CD4-positive, alpha-beta T cell treated with Interleukin-6 for 4 hours (primary cell): Measurements from ENCODE around the gene HYAL3.
"Not testable (repeated sequence)": the region's sequence is repeated elsewhere in the genome, so short reads cannot be mapped to it uniquely, and the experiment has no call there.

ENCODE experiments used
- DNase-seq: peaks from one replicate; pipeline ENCODE4 v3.0.0-alpha.2; 2020; ENCODE audit warnings: mixed read lengths

Gene HYAL3

GRCh38 chr3:50254577-50255250 is 44.5 kb downstream of the HYAL3 start:
- no peak for DNase-seq

- no peak for DNase-seq
These were observed 48.0 kb downstream of the HYAL3 start for GRCh38 chr3:50251220-50251619.

GRCh38 chr3:50250514-50250913 is 48.7 kb downstream of the HYAL3 start:
- no peak for DNase-seq

- DNase-seq = no peak
These were observed 49.7 kb downstream of the HYAL3 start for GRCh38 chr3:50249457-50249856.

GRCh38 chr3:50248387-50248786 is 50.8 kb downstream of the HYAL3 start:
- DNase-seq = no peak

GRCh38 chr3:50246517-50246954 is 52.7 kb downstream of the HYAL3 start:
- peak; percentile 83 for DNase-seq

- DNase-seq = peak; percentile 97
These were observed 53.2 kb downstream of the HYAL3 start for GRCh38 chr3:50245831-50246516.

GRCh38 chr3:50245251-50245745 is 53.9 kb downstream of the HYAL3 start:
- DNase-seq = no peak

- DNase-seq = not testable (repeated sequence)
These were observed 54.4 kb downstream of the HYAL3 start for GRCh38 chr3:50244813-50245212.

- no peak for DNase-seq
These were observed 55.7 kb downstream of the HYAL3 start for GRCh38 chr3:50243543-50243895.

GRCh38 chr3:50242851-50243542 is 56.2 kb downstream of the HYAL3 start:
- peak; percentile 36 for DNase-seq
